K562 (cell line): ENCODE measurements around the gene GAMT. TPM values are rescaled to one million over a fixed set of nuclear protein-coding genes. Genes with fewer than 3 reads are reported as not detected.

Experiments used
- ATAC-seq: fragments of 200-7000 bp; cut with Tn5 transposase; 3 replicates; pipeline ENCODE4 v1.9.1; 2020; ENCODE audit warnings: moderate library complexity
- BruUV-seq: library from RNA; stranded (reverse); fragments of 400-500 nt; replicated peaks from 2 replicates; lab custom pipeline; 2021; lab: Mats Ljungman, UMichigan
- CTCF ChIA-PET: fragments of 300-600 bp; formaldehyde crosslinking; extraction: SDS; loops from one replicate; lab custom pipeline; 2021; ENCODE audit warnings: low intra/inter-chr PET ratio; lab: Yijun Ruan, JAX
- POLR2A ChIA-PET: fragments of 300-600, 350-650 bp; sonication (Branson Sonifier 250); formaldehyde crosslinking; extraction: SDS; loops from one replicate; lab custom pipeline; 2021; ENCODE audit warnings: antibody characterized with exemption, inconsistent platforms; lab: Yijun Ruan, JAX
- DNase-seq, 4 experiments: peaks; one replicate each; pipeline versions ENCODE4 v3.0.0 to v3.0.0-alpha.2; 2011 to 2018; ENCODE audit warnings: low spot score in 3 of 4, mixed read lengths in 3 of 4; ENCODE audit errors: extremely low read depth in 1 of 4
- FAIRE-seq: peaks from 2 replicates; lab custom pipeline; 2011; peaks lifted over from hg19 to GRCh38; lab: Jason Lieb, UNC
- H2AFZ ChIP-seq: 2 replicates; pipeline ENCODE4 v1.6.0; 2011; ENCODE audit warnings: low read depth, low read length, control low read depth, inconsistent platforms
- H3K27ac ChIP-seq: fragments of 200-600 bp; 3 replicates; pipeline ENCODE4 v1.8.0; 2011; ENCODE audit warnings: low read depth, mild to moderate bottlenecking, control low read depth, inconsistent platforms, low read length, moderate library complexity, mixed read lengths; ENCODE audit errors: extremely low read depth
- H3K27me3 ChIP-seq, 2 experiments: fragments of 300-600 bp in 1 of 2; 2 replicates in 1 of 2; 3 replicates in 1 of 2; pipeline versions ENCODE4 v1.6.0 to v1.8.0; 2011; ENCODE audit warnings: inconsistent platforms in 2 of 2, low read length in 2 of 2, mild to moderate bottlenecking in 1 of 2, mixed read lengths in 1 of 2, moderate library complexity in 1 of 2; ENCODE audit not compliant: control insufficient read depth in 2 of 2, insufficient read depth in 2 of 2
- H3K36me3 ChIP-seq: fragments of 300-600 bp; 3 replicates; pipeline ENCODE4 v1.8.0; 2011; ENCODE audit warnings: mild to moderate bottlenecking, low read length, inconsistent platforms; ENCODE audit not compliant: control insufficient read depth, insufficient read depth
- H3K4me1 ChIP-seq, 2 experiments: fragments of 200-600 bp in 1 of 2; replicated peaks in 1 of 2; 2 replicates in 1 of 2; 3 replicates in 1 of 2; pipeline versions ENCODE4 v1.5.1 to v1.8.0; 2011; ENCODE audit warnings: inconsistent platforms in 2 of 2, low read length in 2 of 2, mild to moderate bottlenecking in 1 of 2, mixed read lengths in 1 of 2, moderate library complexity in 1 of 2; ENCODE audit not compliant: control insufficient read depth in 2 of 2, insufficient read depth in 2 of 2
- H3K4me2 ChIP-seq: 2 replicates; pipeline ENCODE4 v1.6.1; 2011; ENCODE audit warnings: low read length, control low read depth, inconsistent platforms, mixed read lengths; ENCODE audit not compliant: insufficient read depth
- H3K4me3 ChIP-seq: fragments of 200-600 bp; sonication (generic), shearing (Covaris generic); 2 replicates; pipeline ENCODE4 v1.5.1; 2016; ENCODE audit warnings: control low read depth, inconsistent platforms
- H3K79me2 ChIP-seq: fragments of 200-600 bp; 3 replicates; pipeline ENCODE4 v1.8.0; 2011; ENCODE audit warnings: low read length, inconsistent platforms; ENCODE audit not compliant: control insufficient read depth, insufficient read depth
- H3K9ac ChIP-seq, 2 experiments: 2 replicates each; pipeline versions ENCODE4 v1.6.0 to v1.6.1; 2011; ENCODE audit warnings: low read depth in 2 of 2, low read length in 2 of 2, control low read depth in 1 of 2, inconsistent platforms in 1 of 2, mild to moderate bottlenecking in 1 of 2, mixed read lengths in 1 of 2; ENCODE audit not compliant: insufficient read depth in 1 of 2
- H3K9me1 ChIP-seq: one replicate; pipeline ENCODE4 v1.6.0; 2011; ENCODE audit warnings: inconsistent platforms, mild to moderate bottlenecking, low read length, moderate library complexity; ENCODE audit not compliant: control insufficient read depth, insufficient read depth
- H3K9me3 ChIP-seq: replicated peaks from 2 replicates; pipeline ENCODE4 v1.5.1; 2011; ENCODE audit warnings: low read depth, low read length, inconsistent platforms; ENCODE audit not compliant: control insufficient read depth, insufficient read depth
- H4K20me1 ChIP-seq: replicated peaks from 2 replicates; pipeline ENCODE4 v1.6.1; 2011; ENCODE audit warnings: low read length, inconsistent platforms, mixed read lengths; ENCODE audit not compliant: control insufficient read depth, insufficient read depth
- CXXC5 ChIP-seq: fragments of 250-450 bp; sonication (Bioruptor Pico); IDR thresholded peaks from 2 replicates; pipeline ENCODE4 v1.8.0; 2022; ENCODE audit warnings: inconsistent platforms, mild to moderate bottlenecking, moderate library complexity
- FOXM1 ChIP-seq, 2 experiments: fragments of 450-650 bp in 1 of 2; sonication (generic) in 1 of 2; formaldehyde crosslinking in 1 of 2; IDR thresholded peaks; 2 replicates each; pipeline versions ENCODE4 v1.6.1 to v1.9.0; 2017 to 2022; ENCODE audit warnings: low read depth in 2 of 2, mild to moderate bottlenecking in 2 of 2, missing genetic modification reagents in 1 of 2, moderate library complexity in 1 of 2
- GABPB2 ChIP-seq: fragments of 250-450 bp; sonication (Bioruptor Pico); conservative IDR thresholded peaks from 2 replicates; pipeline ENCODE4 v1.5.1; 2021; ENCODE audit warnings: mild to moderate bottlenecking
- MAZ ChIP-seq, 2 experiments: fragments of 450-650 bp in 1 of 2; sonication (generic) in 1 of 2; formaldehyde crosslinking; IDR thresholded peaks in 1 of 2; conservative IDR thresholded peaks in 1 of 2; 2 replicates each; pipeline versions ENCODE4 v1.4.0 to v1.5.0; 2020; ENCODE audit warnings: mild to moderate bottlenecking in 1 of 2, missing genetic modification reagents in 1 of 2
- NCOA6 ChIP-seq: fragments of 450-650 bp; IDR thresholded peaks from 2 replicates; pipeline ENCODE4 v1.6.1; 2017; ENCODE audit warnings: mild to moderate bottlenecking
- NR1H2 ChIP-seq: sonication (generic); formaldehyde crosslinking; IDR thresholded peaks from 2 replicates; pipeline ENCODE4 v1.4.0; 2020; ENCODE audit warnings: mild to moderate bottlenecking, missing genetic modification reagents
- RBM25 ChIP-seq: fragments of 200-400 bp; formaldehyde crosslinking; IDR thresholded peaks from 2 replicates; pipeline ENCODE4 v1.6.1; 2018; ENCODE audit warnings: low read length, low read depth, moderate library complexity; ENCODE audit not compliant: severe bottlenecking
- SAFB ChIP-seq: fragments of 200-400 bp; formaldehyde crosslinking; IDR thresholded peaks from 2 replicates; pipeline ENCODE4 v1.6.1; 2017; ENCODE audit warnings: low read depth, low read length, borderline replicate concordance
- SPI1 ChIP-seq: IDR thresholded peaks from 2 replicates; pipeline ENCODE4 v1.6.1; 2011; ENCODE audit warnings: low read depth, low read length, control low read depth, borderline replicate concordance
- STAT6 ChIP-seq: sonication (generic); formaldehyde crosslinking; IDR thresholded peaks from 2 replicates; pipeline ENCODE4 v1.8.1; 2023; ENCODE audit warnings: mild to moderate bottlenecking, missing genetic modification reagents
- SUPT5H ChIP-seq: fragments of 450-650 bp; IDR thresholded peaks from 2 replicates; pipeline ENCODE4 v1.6.1; 2016
- ZBTB33 ChIP-seq: sonication (generic); formaldehyde crosslinking; IDR thresholded peaks from 2 replicates; pipeline ENCODE4 v1.8.1; 2023; ENCODE audit warnings: mild to moderate bottlenecking, missing genetic modification reagents
- ZNF395 ChIP-seq: fragments of 200-800 bp; sonication (Bioruptor generic); IDR thresholded peaks from 2 replicates; pipeline ENCODE4 v1.6.1; 2017; ENCODE audit warnings: missing genetic modification characterization, missing compliant biosample characterization
- ZNF431 ChIP-seq: sonication (generic); formaldehyde crosslinking; IDR thresholded peaks from 2 replicates; pipeline ENCODE4 v1.8.0; 2022; ENCODE audit warnings: mild to moderate bottlenecking, missing genetic modification reagents
- ZNF785 ChIP-seq: fragments of 250-450 bp; sonication (Bioruptor Pico); IDR thresholded peaks from 2 replicates; pipeline ENCODE4 v1.4.0; 2020; ENCODE audit warnings: mild to moderate bottlenecking
- WGBS: fragments of 100-300 bp; shearing (Covaris generic); methylation state at CpG from one replicate; pipeline ENCODE4 v1.1.6; 2016; ENCODE audit warnings: low coverage, mixed read lengths; ENCODE audit not compliant: insufficient coverage; ENCODE audit errors: missing lambda C conversion rate; 5-methylcytosine and 5-hydroxymethylcytosine counted together
- in situ Hi-C: fragments of 300-500 bp; cut with MboI; formaldehyde crosslinking; loops from 4 replicates; pipeline ENCODE4 v1.15.0; 2018; ENCODE audit warnings: inconsistent platforms, mixed read lengths
- intact Hi-C: fragments of 100-400 bp; cut with micrococcal nuclease; formaldehyde crosslinking; loops from 2 replicates; pipeline ENCODE4 v1.14.2; 2022
- polyA plus RNA-seq, 8 experiments: library from polyadenylated mRNA; depleted of rRNA in 4 of 8; stranded (reverse) in 5 of 8; unstranded in 3 of 8; fragments of >200 nt; fragmentation: Nextera tagmentation in 2 of 8; fragmentation: Illumina TruSeq in 1 of 8; extraction: Ambion mirVana in 2 of 8; extraction: Trizol in 1 of 8; gene quantifications; 2 replicates each; pipeline versions ENCODE4 v1.2.1 to v1.2.3, GENCODE V29; 2011 to 2014; ENCODE audit warnings: inconsistent platforms in 1 of 8, missing spikeins in 1 of 8
- total RNA-seq, 7 experiments: library from RNA; depleted of rRNA in 6 of 7; stranded (reverse); fragments of >200 nt in 6 of 7; fragmentation: Illumina TruSeq in 2 of 7; extraction: Trizol in 2 of 7; gene quantifications; 2 replicates each; pipeline versions ENCODE4 v1.2.1 to v1.2.3, GENCODE V29; 2011 to 2021; ENCODE audit warnings: low replicate concordance in 1 of 7

Gene GAMT
- total and polyA plus RNA-seq, 9 of the 15 experiments (the other 6 are each of a cell fraction or from before 2014, with no cell fraction given) = 1.3 to 35.3 (median 27.2) TPM

- intact Hi-C loops (no loop called here), in situ Hi-C loops (no loop called here)
- Histone ChIP-seq H3K9ac (no peak overlapping the region), H2AFZ (no peak overlapping the region), H4K20me1 (no peaks in the 10 kb centered on the region), H3K79me2 (no peaks in the 10 kb centered on the region), H3K9me3 (no peaks in the 10 kb centered on the region), H3K36me3 (peaks cover 93% of the 10 kb centered on the region), H3K27me3 (no peaks in the 10 kb centered on the region), H3K4me2 (no peak overlapping the region), H3K27ac (no peak overlapping the region), H3K4me1 (peaks cover 12 to 51% of the 10 kb centered on the region in 2 experiments), H3K9me1 (no peaks in the 10 kb centered on the region), H3K4me3 (no peak overlapping the region)
- ATAC-seq (no peak), DNase-seq (no peak), FAIRE-seq (no peak)
- CTCF ChIA-PET = no interaction called here
- no TSS peak for BruUV-seq
- POLR2A ChIA-PET = interaction anchor here (0.6 to 1.9 kb wide), 5 partner anchors 10 to 81 kb away, joined by 3 to 6 read pairs (median 3); no protein-coding TSS in a partner anchor
- WGBS = 72% methylated on average over 31 of the region's 37 CpGs
- TF ChIP-seq STAT6 (CRISPR knock-in tag) (no peak), ZNF431 (CRISPR knock-in tag) (no peak), ZNF395 (no peak), ZBTB33 (CRISPR knock-in tag) (peak; percentile 89), FOXM1 (IDR thresholded peaks at IDR 0.05; ENCODE audit: low read depth) (no peak), FOXM1 (CRISPR knock-in tag; IDR thresholded peaks at IDR 0.05; ENCODE audit: low read depth) (no peak), RBM25 (no peak), NCOA6 (no peak), ZNF785 (CRISPR knock-in tag) (no peak), CXXC5 (CRISPR knock-in tag) (no peak), MAZ (CRISPR knock-in tag; conservative IDR thresholded peaks at IDR 0.05 in 1 of 2, IDR thresholded peaks at IDR 0.05 in 1 of 2) (no peak), SUPT5H (no peak), SAFB (no peak), SPI1 (no peak), NR1H2 (CRISPR knock-in tag) (0 out of 2 replicates have a peak, but pooled peaks have one; percentile 62), GABPB2 (CRISPR knock-in tag) (no peak)
Observed at GRCh38 chr19:1365319-1366269, 35.7 kb downstream of the GAMT start.
